Central memory CD4-positive, alpha-beta T cell (primary cell): ENCODE measurements around the gene PPM1H.

Experiments used
- DNase-seq: peaks from one replicate; pipeline ENCODE4 v3.0.0; 2022

PPM1H gene

DNA sequence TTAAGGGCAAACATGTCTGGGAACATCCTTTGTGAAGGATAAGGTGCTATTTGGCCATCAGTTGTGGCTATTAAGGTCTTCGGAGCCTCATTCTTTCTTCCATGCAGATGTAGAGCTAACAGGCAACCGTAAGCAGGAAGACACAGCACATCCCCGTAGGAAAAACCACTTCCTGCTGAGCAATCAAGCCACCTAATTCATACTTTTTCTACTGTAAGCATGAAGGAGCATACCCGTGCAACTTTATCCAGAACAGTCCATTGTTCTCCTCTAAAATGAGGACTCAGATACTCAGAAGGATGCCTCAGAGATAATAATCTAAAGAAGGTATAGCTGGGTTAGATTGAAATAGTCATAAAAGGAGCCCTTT, 232.0 kb downstream of the PPM1H start:
- DNase-seq = no peak

DNA sequence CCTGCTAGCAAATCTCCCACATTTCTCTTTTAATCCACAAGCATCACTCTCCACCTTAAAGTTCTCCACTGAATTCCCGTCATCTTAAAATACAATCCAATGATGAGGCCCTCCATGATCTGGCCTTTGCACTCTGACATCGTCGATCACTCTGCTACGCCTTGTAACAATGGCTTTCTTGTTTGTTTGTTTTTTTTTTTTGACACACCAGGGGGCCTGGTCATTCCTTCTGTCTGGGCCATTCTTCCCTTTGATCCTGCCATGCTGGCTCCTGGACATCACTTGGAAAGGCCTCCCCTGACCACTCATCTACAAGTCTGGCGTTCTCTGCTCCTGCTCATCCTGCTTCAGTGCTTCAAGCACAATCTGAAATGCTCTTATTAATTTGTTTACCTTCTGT, 233.5 kb downstream of the PPM1H start:
- no peak for DNase-seq

DNA sequence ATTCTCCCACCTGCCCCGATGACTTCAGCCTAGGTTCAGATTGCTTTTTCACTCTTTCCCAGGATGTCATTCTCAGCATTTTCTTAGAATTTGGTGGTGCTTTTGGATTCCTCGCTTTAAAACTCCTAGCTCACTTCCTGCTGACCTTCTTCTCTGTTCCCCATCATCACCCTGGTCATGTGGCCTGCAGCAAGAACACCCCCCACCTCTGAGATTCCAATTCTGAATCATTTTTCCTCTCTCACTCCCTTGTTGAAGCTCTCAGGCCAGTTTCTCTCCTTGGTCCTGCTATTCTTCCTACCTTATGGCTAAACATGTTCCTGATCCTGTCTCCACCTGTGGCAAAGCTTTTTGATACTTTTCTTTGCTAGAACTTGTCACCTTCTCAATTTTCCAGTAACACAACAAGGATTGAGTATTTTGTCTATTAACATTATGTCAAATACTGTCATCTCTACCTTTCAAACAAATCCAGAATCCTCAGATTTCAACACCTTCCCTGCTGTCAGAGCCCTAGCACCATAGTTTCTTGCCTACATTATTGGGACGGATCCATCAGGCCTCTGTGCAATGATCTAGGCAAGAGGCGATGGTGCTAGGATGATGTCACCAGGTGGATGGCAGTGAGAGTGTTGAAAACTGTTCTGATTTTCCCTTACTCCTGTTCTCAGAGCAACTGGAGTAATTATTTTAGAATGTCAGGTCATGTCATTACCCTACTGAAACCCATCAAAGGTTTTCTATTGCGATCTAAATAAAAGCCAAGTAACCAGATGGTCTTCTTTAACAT, 234.7 kb downstream of the PPM1H start:
- DNase-seq = no peak

DNA sequence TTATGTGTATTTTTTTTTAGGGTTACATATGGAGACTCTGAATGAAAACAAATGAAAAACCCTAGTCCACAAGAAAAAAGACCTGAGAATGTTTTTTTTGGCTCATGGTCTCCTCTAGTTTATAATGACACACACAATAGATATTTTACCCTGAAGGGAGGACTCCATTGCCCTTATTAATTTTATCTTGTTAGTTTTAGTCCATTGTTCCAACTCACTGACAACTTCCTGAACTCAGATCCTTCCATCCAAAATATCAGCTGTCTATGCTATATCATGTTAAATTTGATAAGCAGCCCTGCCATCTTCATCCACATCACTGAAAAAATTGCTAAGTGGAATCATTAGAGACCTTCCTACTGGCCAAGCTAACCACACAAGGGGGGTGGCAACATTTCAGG, 236.2 kb downstream of the PPM1H start:
- no peak for DNase-seq

DNA sequence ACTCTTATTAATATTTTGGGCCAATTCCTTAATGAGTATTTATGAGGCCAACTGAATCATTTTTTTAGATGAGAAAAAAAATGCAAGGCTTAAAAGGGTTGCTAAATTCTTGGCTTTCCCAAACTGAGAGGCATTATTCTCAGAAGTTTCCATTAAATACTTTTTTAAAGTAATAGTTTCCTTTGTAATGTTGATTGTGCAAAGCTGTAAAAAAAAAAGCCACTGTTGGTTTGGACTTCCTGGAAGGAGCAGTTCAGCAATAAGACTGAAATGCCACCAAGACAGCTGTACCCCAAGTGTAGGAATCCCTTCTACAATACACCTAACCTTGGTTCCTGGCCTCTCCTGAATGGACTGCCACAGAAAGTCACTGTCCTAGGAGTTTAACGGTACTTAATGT, 237.1 kb downstream of the PPM1H start:
- DNase-seq = no peak

DNA sequence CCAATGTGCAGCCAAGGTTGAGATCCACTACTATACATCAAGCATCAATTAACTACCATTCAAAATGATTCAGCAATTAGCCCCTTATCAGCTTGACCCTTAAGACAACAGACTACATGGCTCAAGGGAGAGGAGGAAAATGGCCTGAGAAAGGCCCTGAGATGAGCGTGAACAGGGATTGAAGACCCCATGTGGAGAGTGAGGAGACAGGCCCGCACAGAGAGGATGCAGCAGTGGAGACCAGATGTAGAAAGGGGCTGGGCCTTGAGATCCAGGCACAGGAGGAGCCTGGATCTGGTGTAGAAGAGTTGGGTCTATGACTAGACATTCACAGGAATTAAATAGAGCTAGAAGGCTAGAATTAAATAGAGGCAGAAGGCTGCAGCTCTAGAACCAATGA, 239.3 kb downstream of the PPM1H start:
- no peak for DNase-seq

DNA sequence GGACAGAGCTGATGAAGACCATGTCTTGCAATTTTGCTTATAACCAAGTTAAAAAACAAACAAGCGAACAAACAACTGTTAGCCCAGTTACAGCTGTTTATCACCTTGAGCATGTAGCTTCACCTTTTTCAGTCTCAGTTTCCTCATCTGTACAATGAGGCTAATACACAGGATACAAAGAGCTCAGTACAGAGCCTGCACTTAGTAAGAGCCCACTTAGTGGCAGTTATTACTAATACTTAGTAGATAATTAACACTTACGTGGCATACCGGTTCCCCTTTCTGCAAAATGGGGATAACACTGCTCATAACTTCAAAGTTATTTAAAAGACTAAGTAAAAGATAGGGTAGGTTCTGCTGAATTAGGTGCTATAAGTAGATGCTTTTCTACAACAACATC, 240.3 kb downstream of the PPM1H start:
- no peak for DNase-seq

DNA sequence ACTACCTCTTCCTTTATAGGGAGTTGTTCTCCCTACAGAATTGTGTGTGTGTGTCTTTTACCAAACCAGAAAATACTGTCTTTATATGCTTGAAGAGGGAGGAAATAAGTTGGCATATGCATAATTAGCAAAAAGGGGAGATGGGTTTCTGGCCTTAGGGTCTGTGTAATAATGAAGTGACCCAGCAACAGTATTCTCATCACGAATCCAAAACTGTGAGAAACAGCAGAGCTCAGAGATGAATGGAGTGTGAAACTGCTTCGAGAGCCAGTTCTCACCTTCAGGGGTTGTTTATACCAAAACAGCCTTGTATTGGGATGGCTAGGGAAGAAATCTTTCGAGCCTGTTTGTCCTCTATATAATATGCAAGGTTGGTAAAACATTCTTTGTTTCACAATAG, 240.8 kb downstream of the PPM1H start:
- DNase-seq = no peak

DNA sequence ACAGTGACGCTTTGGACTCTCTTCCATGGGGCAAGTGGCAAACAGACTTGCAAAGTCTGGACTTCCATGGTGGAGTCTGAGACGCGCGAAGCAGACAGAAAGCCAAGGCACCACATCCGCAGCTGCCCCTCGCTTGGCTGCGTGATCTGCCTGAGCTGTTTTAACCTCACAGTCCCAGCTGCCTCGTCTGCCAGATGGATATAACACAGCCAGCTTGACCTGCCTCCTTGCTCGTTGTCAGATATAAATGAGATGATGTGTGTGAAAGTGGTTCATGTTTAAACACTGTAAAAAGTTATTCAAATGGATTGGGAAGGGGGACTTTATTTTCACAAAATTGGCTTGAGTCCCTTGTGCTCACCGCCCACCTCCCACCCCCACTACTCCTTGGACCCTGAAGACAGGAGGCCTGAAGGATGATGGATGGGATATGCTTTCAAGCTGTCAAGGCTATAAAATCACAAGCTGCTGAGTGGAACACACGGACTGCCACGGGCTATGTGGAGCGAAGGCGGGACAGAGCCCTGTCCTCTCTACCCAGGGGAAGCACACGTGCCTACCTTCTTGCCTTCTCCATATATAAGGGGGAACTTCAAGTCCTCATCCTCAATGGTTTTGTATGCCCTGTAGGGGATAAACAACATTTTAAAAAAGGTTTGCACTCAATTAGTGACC, 241.4 kb downstream of the PPM1H start:
- DNase-seq = no peak

DNA sequence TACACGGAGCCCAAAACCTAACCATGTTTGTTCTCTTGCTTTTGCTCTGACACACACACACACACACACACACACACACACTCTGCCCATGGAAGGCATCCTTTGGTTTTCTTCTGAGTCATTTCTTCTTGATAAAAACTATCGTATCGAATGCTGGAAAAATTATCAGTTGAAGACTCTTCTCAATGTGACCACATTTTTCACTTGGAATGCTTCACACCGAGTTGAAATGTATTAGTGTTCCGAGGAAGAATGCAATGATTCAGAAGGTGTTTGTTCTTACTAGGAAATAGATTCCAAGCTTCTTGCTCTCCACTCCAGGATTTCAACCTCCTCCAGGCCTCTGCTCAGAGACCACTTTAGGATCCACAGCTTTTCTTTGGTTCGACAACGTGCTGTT, 242.1 kb downstream of the PPM1H start:
- no peak for DNase-seq

DNA sequence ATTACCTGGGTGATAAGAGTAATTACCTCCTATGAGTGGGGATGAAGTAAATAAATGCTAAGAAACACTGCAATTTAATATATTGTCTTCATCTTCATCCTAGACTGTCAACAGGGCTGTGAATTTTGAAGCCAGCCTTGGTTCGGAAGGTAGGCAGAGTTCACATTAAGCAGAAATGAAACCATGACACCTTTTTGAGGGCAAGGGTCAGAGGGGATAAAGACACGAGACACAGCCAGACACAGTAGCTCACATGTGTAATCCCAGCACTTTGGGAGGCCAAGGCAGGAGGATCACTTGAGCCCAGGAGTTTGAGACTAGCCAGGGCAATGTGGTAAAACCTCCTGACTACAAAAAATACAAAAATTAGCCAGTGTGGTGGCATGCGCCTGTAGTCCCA, 243.6 kb downstream of the PPM1H start:
- DNase-seq = no peak

DNA sequence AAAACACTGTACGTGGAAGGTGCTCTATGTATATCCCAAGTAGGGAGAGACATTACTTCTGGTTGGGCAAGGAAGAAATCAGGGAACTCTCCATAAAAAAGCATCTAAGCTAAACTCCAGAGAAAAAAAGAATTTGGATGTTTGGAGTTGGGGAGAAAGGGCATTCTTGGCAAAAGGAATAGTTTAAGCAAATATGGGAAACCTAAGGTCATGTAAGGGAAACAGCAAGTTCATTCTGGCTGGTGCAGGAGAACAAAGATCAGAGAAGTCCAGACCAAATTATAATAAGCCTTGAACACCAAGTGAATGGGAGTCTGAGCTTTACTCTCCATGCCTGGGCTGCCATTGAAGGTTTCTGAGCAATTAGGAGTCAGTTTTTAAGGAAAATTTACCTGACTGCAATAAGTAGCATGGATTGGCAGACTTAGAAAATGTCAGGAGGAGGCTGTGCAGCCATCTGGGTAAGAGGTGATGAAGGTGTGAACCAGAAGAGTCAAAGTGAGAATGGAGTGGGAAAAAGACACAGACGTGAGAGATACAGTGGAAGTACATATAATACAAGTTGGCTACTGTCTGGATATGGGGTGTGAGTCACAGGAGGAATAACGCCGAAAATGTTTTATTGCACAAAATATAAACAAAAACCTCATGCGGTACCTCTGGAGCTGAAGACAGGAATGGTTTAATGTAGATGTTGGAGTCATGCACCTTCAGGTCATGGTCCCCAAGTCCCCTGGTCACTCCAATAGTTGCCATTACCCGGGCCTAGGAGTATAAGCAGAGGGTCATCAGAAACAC, 245.7 kb downstream of the PPM1H start:
- DNase-seq = no peak

DNA sequence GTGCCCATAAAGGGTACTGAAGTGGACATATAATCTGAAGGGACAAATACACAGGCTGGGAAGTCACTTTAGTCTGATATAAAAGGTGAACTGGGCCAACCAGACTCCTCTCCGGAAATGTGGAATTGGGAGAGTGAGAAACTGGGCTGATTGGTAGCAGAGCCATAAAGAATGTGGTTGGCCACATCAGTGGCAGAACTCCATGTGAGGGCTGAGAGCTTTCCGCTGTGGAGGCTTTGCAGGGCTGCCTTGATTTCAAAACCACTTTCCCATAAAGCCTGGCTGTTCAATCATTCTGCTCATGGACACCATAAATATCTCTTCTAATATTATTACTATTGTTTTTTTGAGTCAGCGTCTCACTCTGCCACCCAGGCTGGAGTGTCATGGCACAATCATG, 248.0 kb downstream of the PPM1H start:
- DNase-seq = no peak

DNA sequence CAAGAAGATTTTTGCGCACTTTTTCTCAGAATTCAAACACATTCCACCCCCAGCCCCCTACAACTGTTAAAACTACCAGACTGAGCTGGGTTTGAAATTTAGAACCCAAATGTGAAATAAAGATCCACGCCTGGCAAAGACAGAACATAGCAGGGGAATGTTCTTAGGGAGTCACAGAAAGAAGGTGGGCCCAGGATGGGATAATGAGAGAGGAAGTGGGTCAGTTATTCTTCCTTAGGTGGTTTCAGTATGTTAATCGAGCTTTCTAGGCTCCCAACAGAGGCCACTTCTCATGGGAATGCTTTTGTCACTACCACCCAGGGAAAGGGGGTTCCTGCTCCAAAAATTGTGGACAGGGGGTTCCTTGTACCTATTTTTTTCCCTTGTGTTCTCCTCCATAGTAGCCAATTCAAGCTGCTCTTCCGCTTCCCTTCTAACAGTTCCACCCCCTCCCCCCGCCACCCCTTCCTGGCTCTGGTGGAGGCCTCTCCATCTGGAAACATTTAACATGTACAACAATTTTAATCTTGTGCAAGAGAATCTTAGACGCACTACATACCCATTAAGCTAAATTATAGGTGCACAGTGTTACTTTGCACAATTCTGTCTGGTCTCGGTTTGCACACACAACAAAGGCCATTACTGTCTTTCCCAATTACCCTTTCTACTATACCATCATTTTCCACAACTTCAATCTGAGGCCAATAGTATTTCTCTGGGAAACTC, 250.2 kb downstream of the PPM1H start:
- DNase-seq = no peak

DNA sequence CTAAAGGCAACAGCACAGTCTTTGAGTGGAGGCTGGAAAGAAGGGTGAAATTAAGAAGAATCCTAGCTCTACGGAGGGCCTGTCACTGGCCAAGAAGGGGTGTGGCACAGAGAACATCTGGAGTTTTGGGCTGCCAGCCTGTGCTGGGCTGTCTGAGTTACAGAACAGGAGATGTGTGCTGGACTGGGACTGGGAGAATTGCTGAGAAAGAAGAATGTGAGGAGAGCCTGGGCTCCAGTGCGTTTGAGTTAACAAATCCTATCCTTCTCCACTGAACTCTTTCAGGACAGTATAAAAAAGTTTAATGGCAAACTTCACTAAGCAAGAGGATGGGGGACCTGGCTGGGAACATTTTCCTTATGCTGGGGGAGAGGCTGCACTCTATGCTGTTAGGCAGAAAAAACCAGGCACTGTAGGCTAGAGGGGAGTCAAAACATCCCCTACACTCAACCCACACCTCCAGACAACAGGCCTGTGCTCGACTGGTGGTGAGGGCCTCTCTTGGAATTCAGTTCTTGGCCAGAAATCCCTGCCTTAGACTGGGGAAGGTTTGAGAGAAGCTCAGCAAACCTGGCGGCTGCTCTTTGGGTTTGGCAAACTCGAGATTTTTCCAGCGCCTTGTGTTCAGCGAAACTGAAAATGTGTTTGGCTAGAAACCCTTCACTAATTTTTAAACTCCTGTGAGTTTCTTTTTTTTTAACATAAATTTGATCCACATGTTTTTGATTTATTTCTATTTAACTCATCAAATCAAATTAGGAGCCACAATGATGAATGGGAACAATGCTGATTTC, 251.0 kb downstream of the PPM1H start:
- DNase-seq = no peak

DNA sequence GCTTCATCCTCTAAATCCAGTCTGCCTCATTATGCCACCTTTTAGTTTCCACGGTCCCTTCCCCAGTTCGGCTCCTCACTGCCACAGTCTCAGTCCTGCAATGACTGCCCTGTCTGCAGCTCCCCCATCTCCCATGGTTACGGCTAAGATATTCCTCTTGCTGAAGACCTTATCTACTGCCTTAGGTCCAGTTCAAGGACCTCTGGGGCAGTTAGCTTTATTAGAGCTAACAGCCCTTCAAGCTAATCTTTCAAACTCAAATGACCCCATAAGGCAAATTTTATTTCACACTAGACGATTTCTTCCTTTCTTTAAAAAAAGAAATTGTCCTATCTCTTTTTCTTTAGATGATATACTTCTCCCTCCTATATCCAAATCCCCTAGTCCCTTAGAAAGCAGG, 253.6 kb downstream of the PPM1H start:
- no peak for DNase-seq

DNA sequence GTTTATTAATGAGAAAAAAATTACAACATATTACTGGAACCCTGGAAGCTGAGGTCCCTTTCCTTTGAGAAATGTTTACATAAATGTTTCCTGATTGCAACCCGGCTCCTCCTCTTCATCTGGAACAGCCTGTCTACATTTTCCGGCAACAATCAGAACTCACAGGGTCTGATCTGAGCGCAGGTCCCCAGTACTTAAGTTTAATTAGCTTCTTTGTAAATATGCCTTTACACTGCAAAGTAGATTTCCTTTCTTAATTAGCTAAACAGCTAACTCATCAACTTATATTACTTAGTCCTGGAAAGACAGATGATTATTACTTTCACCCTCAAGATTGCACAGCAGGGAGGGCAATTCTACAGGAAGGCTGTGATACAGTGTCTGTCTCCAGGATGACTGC, 255.3 kb downstream of the PPM1H start:
- no peak for DNase-seq

DNA sequence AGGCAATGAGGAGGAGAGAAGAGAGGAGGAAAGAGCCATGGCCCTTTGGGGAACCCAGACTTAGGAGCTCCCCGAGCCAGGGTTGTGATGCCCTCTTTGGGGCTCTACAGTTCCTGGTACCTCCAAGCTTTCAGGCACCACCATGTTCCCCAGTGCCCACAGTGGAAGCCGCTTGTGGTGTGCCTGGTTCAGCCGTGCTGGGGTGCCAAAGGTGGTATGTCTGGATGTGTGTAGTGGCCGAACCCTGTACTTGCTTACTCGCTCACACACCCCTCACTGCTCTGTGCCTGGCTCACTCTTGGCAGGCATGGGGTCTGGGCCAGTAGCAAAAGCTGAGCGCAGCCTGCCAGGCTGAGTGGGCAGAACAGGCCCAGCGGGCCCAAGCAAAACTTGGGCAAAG, 257.6 kb downstream of the PPM1H start:
- no peak for DNase-seq

DNA sequence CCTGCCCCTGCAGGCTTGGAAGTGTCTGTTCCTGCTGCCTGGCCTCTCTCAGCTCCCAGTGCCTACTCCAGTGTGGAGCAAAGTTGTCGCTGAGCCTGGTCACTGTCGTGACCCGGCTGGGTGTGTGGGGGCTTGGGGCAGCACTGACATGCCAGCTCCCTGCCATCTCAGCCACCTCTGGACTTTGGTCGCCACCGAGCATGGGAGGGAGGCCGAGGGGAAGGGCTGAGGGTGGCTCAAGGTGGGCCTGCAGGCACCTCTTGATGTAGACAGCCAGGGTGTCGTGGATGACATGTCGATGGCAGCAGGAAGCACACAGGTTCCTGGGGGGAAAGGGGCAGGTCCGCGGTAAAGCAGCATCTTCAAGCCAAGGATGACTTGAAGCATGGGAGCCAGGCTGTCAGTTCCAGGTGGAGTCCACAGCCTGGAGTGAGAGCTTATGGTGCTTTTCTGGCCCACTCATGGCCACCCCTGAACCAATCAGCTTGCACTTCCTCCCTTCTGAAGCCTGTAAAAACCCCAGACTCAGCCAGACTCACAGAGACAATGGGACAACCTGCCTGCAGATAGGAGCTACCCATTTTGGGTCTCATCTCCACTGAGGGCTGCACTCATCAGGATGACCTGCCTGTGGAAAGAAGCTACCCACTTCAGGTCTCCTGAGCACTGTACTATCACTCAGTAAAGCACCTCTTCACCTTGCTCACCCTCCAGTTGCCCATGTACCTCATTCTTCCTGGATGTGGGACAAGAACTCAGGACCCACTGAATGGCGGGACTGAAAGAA, 258.2 kb downstream of the PPM1H start:
- DNase-seq = no peak

DNA sequence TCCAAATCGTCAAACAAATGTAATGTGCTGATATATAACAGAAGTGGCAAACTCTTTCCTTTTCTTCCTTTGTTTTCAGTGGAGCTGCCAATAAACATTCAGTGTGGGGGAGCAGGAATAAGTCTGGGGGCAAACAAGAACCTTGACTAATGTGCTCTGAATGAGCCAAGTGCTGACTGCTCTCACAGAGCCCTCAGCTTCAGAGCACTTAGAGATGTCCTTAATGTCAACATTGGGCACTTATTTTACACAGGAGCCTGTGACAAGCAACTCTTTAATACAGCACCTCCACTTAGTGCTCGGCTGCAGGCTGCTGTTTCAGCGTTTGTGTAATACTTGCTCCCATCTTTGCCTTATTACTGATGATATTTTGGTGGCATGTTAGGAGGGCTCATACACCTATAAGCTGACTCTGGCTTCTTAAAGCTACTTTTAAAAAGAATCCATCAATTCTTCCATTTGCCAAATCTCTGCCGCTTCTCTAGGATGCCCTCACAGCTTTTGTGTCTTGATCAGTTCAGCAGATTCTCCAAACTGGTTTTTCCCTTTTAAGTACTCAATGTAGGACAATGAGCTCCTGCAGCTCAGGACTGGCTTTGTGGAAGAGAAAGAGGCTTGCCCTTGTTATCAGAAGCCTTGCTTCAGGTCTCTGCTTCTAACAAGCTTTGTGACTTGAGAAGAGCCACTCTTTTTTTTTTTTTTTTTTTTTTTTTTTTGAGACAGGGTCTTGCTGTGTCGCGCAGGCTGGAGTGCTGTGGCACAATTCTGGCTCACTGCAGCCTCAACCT, 261.7 kb downstream of the PPM1H start:
- no peak for DNase-seq
